ENCODE data around the gene MAST4.

Gene MAST4

DNA sequence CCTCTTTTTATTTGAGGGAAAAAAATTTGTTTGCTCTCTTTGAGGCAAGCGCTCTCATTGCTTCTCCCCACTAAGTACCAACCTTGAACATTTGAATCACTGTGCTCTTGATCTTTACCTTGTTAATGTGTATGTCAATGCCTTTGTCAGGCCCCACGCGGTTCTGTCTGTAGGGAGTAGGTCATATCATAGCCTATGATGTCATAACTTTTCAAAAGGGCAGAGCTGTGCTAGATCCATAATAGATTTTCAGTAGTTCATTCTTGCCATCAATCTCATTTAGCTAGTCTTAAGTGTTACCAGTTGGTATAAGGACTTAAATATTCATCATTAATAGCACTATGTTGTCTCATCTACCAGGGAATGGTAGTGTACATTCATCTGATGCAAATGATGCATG, 56.6 kb downstream of the MAST4 start:
- no peak for TF ChIP-seq EZH2 (optimal IDR thresholded peaks at IDR 0.05; ENCODE audit: low read depth, low read length)
- no peak for TF ChIP-seq CTCF (IDR thresholded peaks at IDR 0.05; ENCODE audit: low read length)
- no peak for TF ChIP-seq EZH2phosphoT487 (IDR thresholded peaks at IDR 0.05; ENCODE audit: low read length)
- Histone ChIP-seq H4K20me1 (ENCODE audit: insufficient read depth, low read length) (no peaks in the 10 kb centered on the region), H3K4me3 (ENCODE audit: low read length) (no peak overlapping the region), H3K27me3 (replicated peaks; ENCODE audit: insufficient read depth, low read length) (no peaks in the 10 kb centered on the region), H3K36me3 (replicated peaks; ENCODE audit: insufficient read depth, low read length) (no peaks in the 10 kb centered on the region), H2AFZ (ENCODE audit: low read length) (no peak overlapping the region), H3K9me3 (replicated peaks; ENCODE audit: insufficient read depth, low read length) (no peaks in the 10 kb centered on the region), H3F3A (ENCODE audit: insufficient read depth, low read length) (no peaks in the 10 kb centered on the region), H3K9me2 (replicated peaks; ENCODE audit: insufficient read depth, low read length) (no peaks in the 10 kb centered on the region), H3K4me1 (ENCODE audit: low read length) (no peaks in the 10 kb centered on the region), H3K27ac (ENCODE audit: low read length) (no peak overlapping the region), H3K9ac (ENCODE audit: low read length) (no peak overlapping the region), H3K4me2 (ENCODE audit: low read depth, low read length) (no peak overlapping the region), H3K79me2 (ENCODE audit: low read length) (no peaks in the 10 kb centered on the region)
- DNase-seq, result no peak

- Histone ChIP-seq H3K36me3 (replicated peaks; ENCODE audit: insufficient read depth, low read length) (no peaks in the 10 kb centered on the region), H3K9me3 (replicated peaks; ENCODE audit: insufficient read depth, low read length) (no peaks in the 10 kb centered on the region), H2AFZ (ENCODE audit: low read length) (no peak overlapping the region), H3K27ac (ENCODE audit: low read length) (no peak overlapping the region), H3K4me1 (ENCODE audit: low read length) (no peaks in the 10 kb centered on the region), H3K9me2 (replicated peaks; ENCODE audit: insufficient read depth, low read length) (no peaks in the 10 kb centered on the region), H3K27me3 (replicated peaks; ENCODE audit: insufficient read depth, low read length) (no peaks in the 10 kb centered on the region), H3K9ac (ENCODE audit: low read length) (no peak overlapping the region), H3F3A (ENCODE audit: insufficient read depth, low read length) (no peaks in the 10 kb centered on the region), H3K4me3 (ENCODE audit: low read length) (no peak overlapping the region), H3K79me2 (ENCODE audit: low read length) (no peaks in the 10 kb centered on the region), H3K4me2 (ENCODE audit: low read depth, low read length) (no peak overlapping the region), H4K20me1 (ENCODE audit: insufficient read depth, low read length) (no peaks in the 10 kb centered on the region)
- TF ChIP-seq CTCF (IDR thresholded peaks at IDR 0.05; ENCODE audit: low read length) (no peak), EZH2phosphoT487 (IDR thresholded peaks at IDR 0.05; ENCODE audit: low read length) (no peak), EZH2 (optimal IDR thresholded peaks at IDR 0.05; ENCODE audit: low read depth, low read length) (no peak)
- no peak for DNase-seq
Observed at GRCh38 chr5:66653325-66653724, 57.1 kb downstream of the MAST4 start.

DNA sequence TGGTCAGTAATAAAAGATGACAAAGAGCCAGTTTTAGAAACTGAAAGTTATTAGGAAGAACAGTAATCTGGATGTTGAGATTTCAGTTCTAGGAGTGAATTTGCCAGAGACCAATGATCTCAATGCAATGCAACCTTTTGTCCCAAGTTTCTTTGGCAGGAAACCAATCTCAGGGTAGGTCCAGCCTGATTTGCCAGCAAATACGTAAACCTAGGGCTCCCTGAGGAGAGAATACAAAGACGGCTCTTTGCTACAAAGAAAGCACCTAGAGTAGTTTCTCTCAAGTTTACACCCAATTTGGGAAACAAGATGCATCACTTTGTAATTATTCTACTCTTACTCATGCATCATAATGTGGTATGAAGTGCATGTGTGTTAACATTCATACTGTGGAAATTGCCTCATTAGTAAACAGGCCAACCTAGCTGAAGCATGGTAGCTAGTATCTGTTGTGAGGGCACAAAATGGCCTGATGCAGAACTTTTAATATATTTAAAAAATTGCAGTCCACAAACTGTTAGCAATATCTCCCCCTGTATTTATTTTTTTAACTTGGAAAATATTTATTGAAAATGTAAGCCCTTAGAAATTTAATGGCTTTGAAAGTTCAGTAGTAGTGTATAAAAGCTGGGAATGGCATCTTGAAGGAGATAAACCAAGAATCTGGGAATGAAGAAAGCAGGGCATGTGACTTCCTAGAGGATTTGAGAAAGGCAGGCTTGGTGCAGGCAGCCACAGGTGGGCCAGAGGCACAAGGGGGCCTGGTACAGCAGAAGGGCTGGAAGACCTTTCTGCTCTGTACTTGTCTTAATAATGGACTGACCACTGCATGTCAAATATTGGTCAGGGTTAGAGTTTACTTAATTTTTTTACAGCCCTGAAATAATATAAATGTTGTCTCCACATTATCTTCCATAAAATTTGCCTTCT, 59.5 kb downstream of the MAST4 start:
- Histone ChIP-seq H3K4me3 (ENCODE audit: low read length) (no peak overlapping the region), H4K20me1 (ENCODE audit: insufficient read depth, low read length) (no peaks in the 10 kb centered on the region), H3K9me3 (replicated peaks; ENCODE audit: insufficient read depth, low read length) (no peaks in the 10 kb centered on the region), H3K27me3 (replicated peaks; ENCODE audit: insufficient read depth, low read length) (no peaks in the 10 kb centered on the region), H3K36me3 (replicated peaks; ENCODE audit: insufficient read depth, low read length) (no peaks in the 10 kb centered on the region), H3K79me2 (ENCODE audit: low read length) (no peaks in the 10 kb centered on the region), H3K4me2 (ENCODE audit: low read depth, low read length) (no peak overlapping the region), H3K4me1 (ENCODE audit: low read length) (no peaks in the 10 kb centered on the region), H3K27ac (ENCODE audit: low read length) (no peak overlapping the region), H3K9ac (ENCODE audit: low read length) (no peak overlapping the region), H2AFZ (ENCODE audit: low read length) (no peak overlapping the region), H3F3A (ENCODE audit: insufficient read depth, low read length) (no peaks in the 10 kb centered on the region), H3K9me2 (replicated peaks; ENCODE audit: insufficient read depth, low read length) (no peaks in the 10 kb centered on the region)
- no peak for DNase-seq
- TF ChIP-seq EZH2 (optimal IDR thresholded peaks at IDR 0.05; ENCODE audit: low read depth, low read length) (no peak), CTCF (IDR thresholded peaks at IDR 0.05; ENCODE audit: low read length) (no peak), EZH2phosphoT487 (IDR thresholded peaks at IDR 0.05; ENCODE audit: low read length) (no peak)

Measured in MM.1S (cell line).